Activated CD4-positive, alpha-beta memory T cell treated with anti-CD3 and anti-CD28 coated beads for 36 hours (primary cell): ENCODE measurements around the gene SIPA1. TPM values are rescaled to one million over a fixed set of nuclear protein-coding genes. Genes with fewer than 3 reads are reported as not detected.

Source experiments
- CTCF ChIA-PET: fragments of 350-600 bp; sonication (Branson Sonifier 250); formaldehyde crosslinking; loops from one replicate; lab custom pipeline; 2021; ENCODE audit warnings: antibody characterized with exemption, inconsistent platforms; lab: Charles Lee
- POLR2A ChIA-PET: fragments of 350-600 bp; sonication (Branson Sonifier 250); formaldehyde crosslinking; loops from one replicate; lab custom pipeline; 2021; ENCODE audit warnings: antibody characterized with exemption; lab: Charles Lee
- DNase-seq: peaks from one replicate; pipeline ENCODE4 v3.0.0-alpha.2; 2020
- H3K27ac Mint-ChIP-seq: one replicate; pipeline ENCODE4 v1.8.0; 2021; ENCODE audit warnings: mixed read lengths
- H3K27me3 Mint-ChIP-seq: one replicate; pipeline ENCODE4 v1.8.0; 2021; ENCODE audit warnings: mixed read lengths
- H3K36me3 Mint-ChIP-seq: one replicate; pipeline ENCODE4 v1.8.0; 2021; ENCODE audit warnings: mixed read lengths
- H3K4me1 Mint-ChIP-seq: one replicate; pipeline ENCODE4 v1.8.0; 2021; ENCODE audit warnings: low read depth, mixed read lengths
- H3K4me3 Mint-ChIP-seq: one replicate; pipeline ENCODE4 v1.8.0; 2021; ENCODE audit warnings: mild to moderate bottlenecking, mixed read lengths
- H3K9me3 Mint-ChIP-seq: one replicate; pipeline ENCODE4 v1.8.0; 2021; ENCODE audit warnings: mixed read lengths
- intact Hi-C: fragments of 100-400 bp; cut with micrococcal nuclease; formaldehyde crosslinking; loops from one replicate; pipeline ENCODE4 v1.15.1; 2023
- total RNA-seq, 2 experiments: library from RNA; stranded (reverse); gene quantifications; one replicate each; pipeline ENCODE4 v1.2.3, GENCODE V29; 2021

Gene SIPA1
- total RNA-seq, 2 experiments from 2014 or later: 163 to 167 TPM

- Mint-ChIP-seq H3K4me3 (no peak overlapping the region), H3K27ac (peak overlapping the region; percentile 34), H3K4me1 (peaks cover 2% of the 10 kb centered on the region), H3K27me3 (no peaks in the 10 kb centered on the region), H3K9me3 (no peaks in the 10 kb centered on the region), H3K36me3 (peaks cover 37% of the 10 kb centered on the region)
- intact Hi-C loops: no loop called here
- DNase-seq: peak; percentile 67
- ChIA-PET POLR2A (interaction anchor here (0.8 to 1.3 kb wide), 4 partner anchors 9 to 37 kb away, joined by 3 to 5 read pairs (median 3); partner anchors contain the start of gene RELA), CTCF (interaction anchor here (0.6 to 2.6 kb wide), 21 partner anchors 9 to 259 kb away, joined by 3 to 13 read pairs (median 4); partner anchors contain the start of genes FAM89B and SIPA1)
Observed at GRCh38 chr11:65625628-65626342, 12.1 kb upstream of the SIPA1 start.

- DNase-seq: no peak
- intact Hi-C loops: no loop called here
- Mint-ChIP-seq H3K36me3 (peaks cover 30% of the 10 kb centered on the region), H3K4me1 (peaks cover 2% of the 10 kb centered on the region), H3K27ac (no peak overlapping the region), H3K27me3 (no peaks in the 10 kb centered on the region), H3K4me3 (no peak overlapping the region), H3K9me3 (no peaks in the 10 kb centered on the region)
- CTCF ChIA-PET: interaction anchor here (0.6 to 2.6 kb wide), 5 partner anchors 10 to 157 kb away, joined by 3 to 13 read pairs (median 8); partner anchors contain the start of gene SIPA1
- POLR2A ChIA-PET: interaction anchor here (1.2 kb wide), 2 partner anchors 26 to 50 kb away, joined by 3 read pairs; no protein-coding TSS in a partner anchor
Observed at GRCh38 chr11:65627202-65627601, 10.7 kb upstream of the SIPA1 start.

GRCh38 chr11:65629579-65629978 is 8.3 kb upstream of the SIPA1 start:
- Mint-ChIP-seq H3K4me3 (no peak overlapping the region), H3K9me3 (no peaks in the 10 kb centered on the region), H3K27me3 (no peaks in the 10 kb centered on the region), H3K36me3 (peaks cover 26% of the 10 kb centered on the region), H3K27ac (no peak overlapping the region), H3K4me1 (peaks cover 7% of the 10 kb centered on the region)
- no peak for DNase-seq
- ChIA-PET POLR2A (no interaction called here), CTCF (interaction anchor here (0.6 kb wide), 1 partner anchor 36 kb away, joined by 3 read pairs; no protein-coding TSS in a partner anchor)
- intact Hi-C loops: no loop called here

GRCh38 chr11:65630215-65630614 is 7.7 kb upstream of the SIPA1 start:
- POLR2A ChIA-PET: no interaction called here
- Mint-ChIP-seq H3K4me3 (no peak overlapping the region), H3K36me3 (peaks cover 29% of the 10 kb centered on the region), H3K4me1 (peaks cover 7% of the 10 kb centered on the region), H3K27me3 (no peaks in the 10 kb centered on the region), H3K27ac (no peak overlapping the region), H3K9me3 (no peaks in the 10 kb centered on the region)
- intact Hi-C loops: no loop called here
- CTCF ChIA-PET: no interaction called here
- no peak for DNase-seq

- POLR2A ChIA-PET: interaction anchor here (1.0 to 1.8 kb wide), 2 partner anchors 11 to 19 kb away, joined by 3 to 8 read pairs; no protein-coding TSS in a partner anchor
Observed at GRCh38 chr11:65633390-65634108, 4.4 kb upstream of the SIPA1 start.

GRCh38 chr11:65634109-65634436 is 3.8 kb upstream of the SIPA1 start:
- Mint-ChIP-seq H3K4me1 (peaks cover 17% of the 10 kb centered on the region), H3K27ac (no peak overlapping the region), H3K4me3 (no peak overlapping the region), H3K9me3 (no peaks in the 10 kb centered on the region), H3K36me3 (peaks cover 23% of the 10 kb centered on the region), H3K27me3 (no peaks in the 10 kb centered on the region)
- POLR2A ChIA-PET: interaction anchor here (1.0 to 1.8 kb wide), 2 partner anchors 11 to 18 kb away, joined by 3 to 8 read pairs; no protein-coding TSS in a partner anchor
- DNase-seq: no peak
- CTCF ChIA-PET: interaction anchor here (1.3 kb wide), 1 partner anchor 146 kb away, joined by 4 read pairs; no protein-coding TSS in a partner anchor
- intact Hi-C loops: no loop called here

More at GRCh38 chr11:65633390-65634108, 4.4 kb upstream of the SIPA1 start:
- Mint-ChIP-seq H3K36me3 (peaks cover 20% of the 10 kb centered on the region), H3K27me3 (no peaks in the 10 kb centered on the region), H3K9me3 (no peaks in the 10 kb centered on the region), H3K4me3 (no peak overlapping the region), H3K4me1 (peaks cover 14% of the 10 kb centered on the region), H3K27ac (peak overlapping the region; percentile 83)
- intact Hi-C loops: no loop called here
- CTCF ChIA-PET: interaction anchor here (1.0 to 1.3 kb wide), 4 partner anchors 9 to 251 kb away, joined by 3 to 4 read pairs (median 3); no protein-coding TSS in a partner anchor
- no peak for DNase-seq

GRCh38 chr11:65634440-65634839 is 3.5 kb upstream of the SIPA1 start:
- no peaks in the 10 kb centered on the region for H3K27me3 Mint-ChIP-seq
- H3K9me3 Mint-ChIP-seq: no peaks in the 10 kb centered on the region
- POLR2A ChIA-PET: no interaction called here
- H3K36me3 Mint-ChIP-seq: peaks cover 21% of the 10 kb centered on the region
- DNase-seq: no peak
- intact Hi-C loops: no loop called here
- H3K4me1 Mint-ChIP-seq: peaks cover 17% of the 10 kb centered on the region
- no peak overlapping the region for H3K27ac Mint-ChIP-seq
- no peak overlapping the region for H3K4me3 Mint-ChIP-seq
- CTCF ChIA-PET: interaction anchor here (1.3 kb wide), 1 partner anchor 145 kb away, joined by 4 read pairs; no protein-coding TSS in a partner anchor

- Mint-ChIP-seq H3K36me3 (peaks cover 26% of the 10 kb centered on the region), H3K4me3 (no peak overlapping the region), H3K4me1 (peaks cover 23% of the 10 kb centered on the region), H3K9me3 (no peaks in the 10 kb centered on the region), H3K27me3 (no peaks in the 10 kb centered on the region), H3K27ac (no peak overlapping the region)
- ChIA-PET CTCF (interaction anchor here (1.2 kb wide), 1 partner anchor 17 kb away, joined by 3 read pairs; no protein-coding TSS in a partner anchor), POLR2A (no interaction called here)
- intact Hi-C loops: no loop called here
- DNase-seq: no peak
Observed at GRCh38 chr11:65634905-65635731, 2.8 kb upstream of the SIPA1 start.

- POLR2A ChIA-PET: interaction anchor here (1.2 kb wide), 1 partner anchor 27 kb away, joined by 5 read pairs; no protein-coding TSS in a partner anchor
- Mint-ChIP-seq H3K4me3 (peak overlapping the region; percentile 37), H3K36me3 (peaks cover 35% of the 10 kb centered on the region), H3K27me3 (no peaks in the 10 kb centered on the region), H3K27ac (peak overlapping the region; percentile 56), H3K9me3 (no peaks in the 10 kb centered on the region), H3K4me1 (peaks cover 31% of the 10 kb centered on the region)
- intact Hi-C loops: no loop called here
- no peak for DNase-seq
- CTCF ChIA-PET: interaction anchor here (1.2 to 3.2 kb wide), 2 partner anchors 10 to 16 kb away, joined by 3 to 11 read pairs; no protein-coding TSS in a partner anchor
Observed at GRCh38 chr11:65636108-65637031, 1.5 kb upstream of the SIPA1 start.

- peaks cover 38% of the 10 kb centered on the region for H3K4me1 Mint-ChIP-seq
- no peaks in the 10 kb centered on the region for H3K9me3 Mint-ChIP-seq
- ChIA-PET CTCF (interaction anchor here (0.8 to 3.6 kb wide), 5 partner anchors 11 to 181 kb away, joined by 3 to 18 read pairs (median 5); no protein-coding TSS in a partner anchor), POLR2A (interaction anchor here (1.2 kb wide), 2 partner anchors 17 to 26 kb away, joined by 4 to 5 read pairs; no protein-coding TSS in a partner anchor)
- peak overlapping the region; percentile 85 for H3K4me3 Mint-ChIP-seq
- H3K36me3 Mint-ChIP-seq: peaks cover 42% of the 10 kb centered on the region
- intact Hi-C loops: no loop called here
- DNase-seq: no peak
- H3K27ac Mint-ChIP-seq: peak overlapping the region; percentile 82
- no peaks in the 10 kb centered on the region for H3K27me3 Mint-ChIP-seq
Observed at GRCh38 chr11:65637032-65637557, 806 bp upstream of the SIPA1 start.
